Activated CD4-positive, alpha-beta T cell treated with anti-CD3 and anti-CD28 coated beads, Interleukin-2, Interleukin-4, amounts not matched to agents 100 ng/mL and 50 ng/mL, durations not matched to agents 16 hours and 8 hours (primary cell): ENCODE data around the gene NME9.
A peak's percentile ranks its signal among the peaks of the same experiment; 100 is the strongest.
"Not testable (repeated sequence)": the region's sequence is repeated elsewhere in the genome, so short reads cannot be mapped to it uniquely, and the experiment has no call there.

Experiments used
- DNase-seq: peaks from one replicate; pipeline ENCODE4 v3.0.0-alpha.2; 2020; ENCODE audit warnings: low spot score

NME9 gene, protein sequence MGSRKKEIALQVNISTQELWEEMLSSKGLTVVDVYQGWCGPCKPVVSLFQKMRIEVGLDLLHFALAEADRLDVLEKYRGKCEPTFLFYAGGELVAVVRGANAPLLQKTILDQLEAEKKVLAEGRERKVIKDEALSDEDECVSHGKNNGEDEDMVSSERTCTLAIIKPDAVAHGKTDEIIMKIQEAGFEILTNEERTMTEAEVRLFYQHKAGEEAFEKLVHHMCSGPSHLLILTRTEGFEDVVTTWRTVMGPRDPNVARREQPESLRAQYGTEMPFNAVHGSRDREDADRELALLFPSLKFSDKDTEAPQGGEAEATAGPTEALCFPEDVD

DNA sequence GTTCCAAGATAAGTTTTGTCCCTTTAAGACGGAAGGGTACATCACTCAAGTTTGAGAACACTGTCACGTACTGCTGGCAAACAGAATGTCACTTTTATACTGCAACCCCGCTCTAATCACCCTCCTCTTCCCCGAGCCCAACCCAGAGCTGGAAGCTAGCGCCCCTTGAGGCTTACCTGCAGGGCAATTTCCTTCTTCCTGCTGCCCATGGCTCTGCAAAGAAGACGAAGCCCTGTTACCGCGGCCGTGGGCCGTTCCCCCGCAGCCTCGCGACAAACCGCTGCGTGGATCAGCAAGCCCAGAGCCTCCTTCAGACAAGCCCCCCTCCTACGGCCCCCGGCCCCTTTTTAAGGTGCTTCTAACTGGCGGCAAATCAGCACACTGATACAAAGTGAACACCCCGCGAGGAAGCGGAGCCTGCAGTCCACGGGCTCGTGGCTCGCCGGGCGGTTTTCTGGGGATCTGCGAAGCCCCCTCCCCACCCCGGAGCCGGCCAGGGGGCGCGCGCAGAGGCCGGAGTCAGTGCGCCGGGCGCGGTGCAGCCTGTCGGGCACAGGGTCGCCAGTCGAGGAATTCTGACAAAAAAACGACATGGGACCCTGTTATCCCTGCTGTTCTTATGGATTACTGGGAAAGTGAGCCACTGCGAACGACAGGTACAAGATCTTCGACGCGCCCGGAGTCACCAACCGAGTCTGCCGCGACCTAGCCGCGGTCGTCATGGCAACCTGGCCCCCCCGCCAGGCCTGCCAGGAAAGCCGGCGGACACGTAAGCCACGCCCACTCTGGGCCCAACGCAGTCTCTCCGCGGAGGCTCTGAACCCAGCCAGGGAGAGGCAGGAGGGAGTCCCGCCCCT is at the start of gene NME9:
Gene NME9, minus strand, starts transcription at position 725 of the 857 bp plus-strand sequence. Its CDS starts 516 bp downstream, at position 209.
- peak; percentile 87 for DNase-seq

DNA sequence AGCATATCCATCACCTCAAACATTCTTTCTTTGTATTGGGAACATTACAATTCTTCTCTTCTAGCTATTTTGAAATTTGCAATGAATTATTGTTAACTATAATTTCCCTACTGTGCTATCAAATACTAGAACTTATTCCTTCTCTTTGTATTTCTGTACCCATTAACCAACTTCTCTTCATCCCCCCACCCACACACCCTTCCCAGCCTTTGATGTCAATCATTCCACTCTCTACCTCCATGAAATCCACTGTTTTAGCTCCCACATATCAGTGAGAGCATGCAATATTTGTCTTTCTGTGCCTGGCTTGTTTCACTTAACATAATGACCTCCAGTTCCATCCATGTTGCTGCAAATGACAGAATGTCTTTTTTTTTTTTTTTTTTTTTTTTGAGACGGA is 49.3 kb upstream of the NME9 start:
- DNase-seq = no peak

DNA sequence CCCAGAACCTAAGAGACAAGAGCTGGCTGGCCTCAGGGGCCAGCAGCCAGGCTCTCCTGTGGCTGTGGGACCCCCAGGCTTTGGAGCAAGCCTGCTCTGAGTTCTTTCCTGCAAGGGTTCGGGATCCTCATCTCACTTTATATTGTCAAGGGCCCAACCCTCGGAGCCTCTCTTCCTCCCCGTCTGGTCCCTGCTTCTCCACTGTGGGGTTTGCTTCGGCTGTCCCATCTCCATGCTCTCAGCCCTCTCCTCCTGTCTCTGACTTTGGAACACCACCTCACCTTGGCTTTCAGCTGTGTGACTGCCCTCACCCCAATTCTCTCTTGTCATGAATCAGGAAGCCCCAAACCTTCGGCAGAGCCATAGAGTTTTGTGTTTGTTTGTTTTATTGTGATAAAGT is 48.7 kb upstream of the NME9 start:
- DNase-seq = no peak

DNA sequence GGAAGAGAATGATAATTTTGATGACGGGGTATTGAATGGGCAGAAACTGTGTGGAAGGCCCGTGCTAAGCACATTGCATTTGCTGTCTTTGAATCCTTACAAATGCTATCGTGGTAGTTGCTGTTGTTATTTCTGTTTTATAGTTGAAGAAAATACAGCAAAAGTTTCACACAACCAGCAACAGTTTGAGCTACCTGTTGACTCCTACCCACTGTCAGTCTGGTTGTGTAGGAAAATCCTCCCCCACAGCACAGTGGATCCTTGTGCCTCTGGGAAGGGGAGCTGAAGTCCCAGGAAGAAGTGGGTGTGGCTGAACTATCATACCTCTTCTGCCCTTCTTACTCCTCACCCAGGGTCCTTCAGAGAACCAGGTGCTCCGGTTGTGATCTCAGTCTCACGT is 48.2 kb upstream of the NME9 start:
- DNase-seq = no peak

DNA sequence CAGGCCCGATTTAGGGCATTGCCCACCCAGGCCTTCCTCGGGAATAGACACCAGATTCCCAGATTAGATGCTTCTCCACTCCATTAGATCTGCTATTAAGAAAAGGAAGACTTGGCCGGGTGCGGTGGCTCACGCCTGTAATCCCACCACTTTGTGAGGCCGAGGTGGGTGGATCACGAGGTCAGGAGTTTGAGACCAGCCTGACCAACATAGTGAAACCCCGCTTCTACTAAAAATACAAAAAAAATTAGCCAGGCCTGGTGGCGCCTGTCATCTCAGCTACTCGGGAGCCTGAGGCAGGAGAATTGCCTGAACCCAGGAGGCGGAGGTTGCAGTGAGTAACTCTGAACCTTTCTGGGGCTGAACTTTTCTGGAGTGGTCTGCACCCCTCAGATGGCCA is 47.6 kb upstream of the NME9 start:
- DNase-seq = not testable (repeated sequence)

DNA sequence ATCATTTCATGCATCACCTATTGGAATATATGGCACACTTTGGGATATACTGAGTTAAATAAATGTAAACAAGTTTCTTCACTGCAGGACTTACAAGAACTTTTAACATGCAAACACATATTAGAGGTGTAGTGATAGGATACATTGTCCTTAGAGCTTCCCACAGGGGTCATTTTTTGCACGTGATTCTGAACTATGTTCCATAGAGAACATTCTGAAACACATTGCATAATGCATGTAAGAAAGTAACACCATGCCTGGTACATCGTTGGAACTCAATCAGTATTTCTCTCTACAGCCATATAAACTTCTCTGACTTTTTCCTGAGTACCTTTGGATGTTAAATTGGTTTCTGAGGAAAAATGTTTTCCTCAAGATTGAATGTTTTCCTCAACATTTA is 47.0 kb upstream of the NME9 start:
- DNase-seq = no peak

DNA sequence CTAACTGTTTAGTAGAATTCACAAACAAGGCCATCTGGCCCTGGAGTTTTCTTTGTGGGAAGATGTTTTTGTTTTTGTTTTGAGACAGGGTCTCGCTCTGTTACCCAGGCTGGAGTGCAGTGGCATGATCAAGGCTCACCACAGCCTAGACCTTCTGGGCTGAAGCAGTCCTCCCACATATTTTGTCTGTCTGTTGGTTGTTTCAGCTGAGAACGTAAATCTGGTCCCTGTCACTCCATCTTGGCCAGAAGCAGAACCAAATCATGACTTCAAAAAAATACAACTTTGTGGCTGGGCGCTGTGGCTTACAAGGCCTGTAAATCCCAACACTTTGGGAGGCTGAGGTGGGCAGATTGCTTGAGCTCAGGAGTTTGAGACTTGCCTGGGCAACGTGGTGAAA is 45.8 kb upstream of the NME9 start:
- DNase-seq = no peak

DNA sequence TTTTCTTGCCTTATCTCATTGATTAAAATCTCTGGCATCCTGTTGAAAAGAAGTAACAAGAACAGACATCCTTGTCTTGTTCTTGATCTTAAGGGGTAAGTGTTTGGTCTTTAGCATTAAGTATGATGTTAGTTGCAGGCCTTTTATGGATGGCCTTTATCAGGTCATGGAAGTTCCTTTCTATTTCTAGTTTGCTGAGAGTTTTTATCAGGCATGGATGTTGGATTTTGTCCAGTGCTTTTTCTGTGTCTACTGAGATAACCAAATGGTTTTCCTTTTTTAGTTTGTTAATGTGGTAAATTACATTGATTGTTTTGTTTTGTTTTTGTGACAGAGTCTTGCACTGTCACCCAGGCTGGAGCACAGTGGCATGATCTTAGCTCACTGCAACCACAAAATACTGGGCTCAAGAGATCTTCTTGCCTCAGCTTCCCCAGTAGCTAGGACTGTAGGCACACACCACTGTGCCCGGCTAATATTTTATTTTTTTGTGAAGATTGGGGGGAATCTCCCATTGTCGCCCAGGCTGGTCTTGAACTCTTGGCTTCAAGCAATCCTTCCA is 45.0 kb upstream of the NME9 start:
- no peak for DNase-seq

DNA sequence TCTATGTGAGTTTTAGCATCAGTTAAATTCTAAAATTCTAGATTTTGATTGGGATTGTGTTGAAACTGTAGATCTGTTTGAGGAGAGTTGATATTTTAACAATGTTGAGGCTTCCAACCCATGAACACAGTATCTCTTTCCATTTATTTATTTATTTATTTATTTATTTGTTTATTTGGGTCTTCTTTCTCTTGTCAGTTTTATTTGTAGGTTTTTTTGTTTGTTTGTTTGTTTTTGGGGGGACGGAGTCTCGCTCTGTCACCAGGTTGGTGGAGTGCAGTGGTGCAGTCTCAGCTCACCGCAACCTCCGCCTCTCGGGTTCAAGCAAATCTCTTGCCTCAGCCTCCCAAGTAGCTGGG is 44.1 kb upstream of the NME9 start:
- no peak for DNase-seq

DNA sequence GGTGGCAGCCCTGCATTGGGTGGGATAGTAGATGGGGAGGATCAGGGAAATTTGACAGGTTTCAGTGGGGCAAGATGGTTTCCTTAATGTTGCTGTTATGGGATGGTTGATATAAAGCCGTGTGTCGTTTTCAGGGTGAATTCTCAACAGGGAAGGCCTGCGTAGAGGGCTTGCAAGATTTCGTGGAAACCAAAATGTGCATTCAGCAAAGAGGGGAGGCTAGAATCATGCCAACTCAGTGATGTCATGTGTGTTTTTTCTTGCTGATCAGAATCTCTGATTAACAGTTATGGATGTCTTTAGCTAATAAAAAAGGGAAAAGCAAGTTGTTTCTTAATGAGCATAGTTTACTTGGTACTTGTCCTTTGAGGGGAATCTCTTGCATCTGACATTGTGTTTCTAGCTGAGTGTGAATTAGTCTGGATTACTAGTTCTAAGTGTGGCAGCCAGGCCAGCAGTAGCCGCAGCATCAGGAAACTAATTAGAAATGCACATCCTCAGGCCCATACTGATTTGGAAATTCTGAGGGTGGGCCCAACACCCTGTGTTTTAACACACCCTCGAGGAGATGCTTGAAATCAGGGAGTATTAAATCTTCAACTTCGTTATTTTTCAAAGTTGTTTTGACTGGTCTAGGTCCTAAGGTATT is 43.6 kb upstream of the NME9 start:
- no peak for DNase-seq

DNA sequence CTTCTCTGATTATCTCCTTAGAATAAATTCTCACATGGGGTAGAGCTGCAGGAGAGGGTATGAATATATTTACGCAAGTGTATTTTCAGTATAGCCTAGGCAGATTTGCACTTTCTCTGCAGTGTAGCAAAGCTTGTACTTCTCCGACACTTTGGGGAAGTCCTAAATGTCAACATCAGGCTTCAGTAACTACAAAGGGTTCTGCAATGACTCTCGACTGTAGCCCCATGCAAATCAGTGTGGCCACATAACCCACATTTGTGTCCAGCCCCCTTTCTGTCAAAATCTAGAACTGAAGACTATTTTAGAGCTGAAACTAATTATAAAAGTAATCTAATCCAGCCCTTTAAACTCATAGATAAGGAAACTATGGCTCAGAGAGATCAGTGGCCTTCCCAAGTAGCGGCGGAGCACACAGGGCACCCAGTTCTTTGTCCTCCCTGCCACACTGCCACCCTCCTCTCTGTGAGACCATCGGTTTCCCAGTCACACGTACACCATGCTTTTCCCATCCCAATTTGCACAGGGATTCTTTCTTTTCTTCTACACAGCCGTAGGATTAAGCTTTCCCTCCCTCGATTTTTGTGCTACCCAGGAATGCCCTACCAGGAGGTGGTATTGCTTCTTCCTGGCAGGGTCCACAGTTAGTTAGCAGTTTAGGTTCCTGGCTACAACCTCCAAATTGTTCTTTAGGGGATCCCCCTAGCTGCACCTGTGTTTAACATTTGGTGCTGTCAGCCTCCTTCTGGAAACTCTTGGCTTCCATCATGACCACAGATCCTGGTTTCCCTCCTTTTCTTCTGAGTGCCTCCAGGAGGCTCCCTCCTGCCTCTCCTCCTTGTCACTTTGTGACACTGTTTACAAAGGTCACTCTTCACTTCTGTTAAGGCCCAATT is 41.7 kb upstream of the NME9 start:
- peak; percentile 31 for DNase-seq

DNA sequence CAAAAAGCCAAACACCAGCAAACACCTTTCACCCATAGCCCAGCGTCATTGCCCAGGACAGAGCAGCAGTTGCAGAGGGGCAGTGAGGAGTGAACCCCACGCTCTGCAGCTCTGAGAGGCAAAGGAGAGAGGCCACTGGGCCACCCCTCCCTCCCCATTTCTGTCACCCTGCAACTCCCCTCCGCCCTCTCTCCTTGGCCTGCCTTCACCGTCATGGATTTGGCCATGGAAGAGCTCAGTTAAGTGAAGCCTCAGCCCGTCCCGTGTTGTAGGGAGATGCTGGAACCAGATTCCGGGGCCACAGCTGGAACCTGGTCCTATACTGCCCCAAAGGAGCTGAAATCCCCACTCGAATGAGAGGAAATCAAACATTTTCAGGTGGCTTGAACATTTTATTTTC is 40.7 kb upstream of the NME9 start:
- DNase-seq = no peak

DNA sequence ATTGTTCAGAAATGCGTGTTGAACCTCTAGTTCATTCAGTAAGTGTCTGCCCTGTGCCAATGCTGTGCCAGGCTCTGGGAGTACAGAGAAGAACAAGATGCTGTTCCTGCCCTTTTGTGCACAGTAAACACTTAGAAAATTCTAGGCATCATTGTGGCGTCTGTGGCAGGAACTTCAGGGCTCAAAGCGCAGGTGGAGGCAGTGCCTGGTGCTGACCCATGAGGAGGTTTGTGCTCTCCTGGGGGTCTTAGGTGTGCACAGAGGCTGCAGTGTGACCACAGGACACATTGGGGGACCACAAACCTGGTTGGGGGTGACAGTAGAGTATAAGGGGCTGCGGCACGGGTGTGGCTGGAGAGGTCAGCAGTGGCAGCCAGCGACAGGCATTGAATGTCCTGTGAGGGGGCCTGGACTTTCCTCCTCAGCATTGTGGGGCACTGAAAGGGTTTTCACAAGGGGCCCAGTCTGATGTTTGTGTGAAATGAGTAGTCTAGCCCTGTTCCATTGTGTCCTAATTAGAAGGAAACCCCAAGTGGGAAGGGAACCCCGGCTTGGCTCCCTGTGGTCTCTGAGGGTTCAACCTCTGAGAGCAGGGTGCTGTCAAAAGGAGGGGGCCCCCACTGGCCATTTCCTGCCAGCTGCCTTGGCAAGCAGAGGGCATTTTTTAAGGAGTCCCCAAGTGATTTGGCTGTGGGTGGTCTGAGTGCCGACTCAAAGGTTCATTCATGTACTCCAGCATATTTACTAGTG is 39.7 kb upstream of the NME9 start:
- DNase-seq = no peak

DNA sequence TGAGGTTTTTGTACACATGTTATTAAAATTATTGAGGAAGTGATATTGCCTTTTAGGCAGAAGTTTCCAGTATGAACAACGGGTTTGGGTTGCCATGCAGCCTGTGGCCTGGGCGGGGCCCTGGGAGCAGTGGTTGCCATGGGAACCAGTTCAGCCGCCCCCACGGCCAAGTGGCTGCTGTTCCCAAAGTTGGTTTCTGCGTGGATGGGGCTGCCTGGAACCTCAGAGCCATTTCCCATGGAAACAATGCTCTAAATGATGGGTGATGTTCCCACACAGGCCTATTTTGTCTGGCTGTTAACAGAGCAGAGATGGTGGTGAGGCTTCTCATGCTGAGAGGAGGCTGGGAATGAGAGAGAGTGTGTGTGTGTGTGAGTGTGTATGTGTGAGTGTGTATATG is 38.3 kb upstream of the NME9 start:
- no peak for DNase-seq

DNA sequence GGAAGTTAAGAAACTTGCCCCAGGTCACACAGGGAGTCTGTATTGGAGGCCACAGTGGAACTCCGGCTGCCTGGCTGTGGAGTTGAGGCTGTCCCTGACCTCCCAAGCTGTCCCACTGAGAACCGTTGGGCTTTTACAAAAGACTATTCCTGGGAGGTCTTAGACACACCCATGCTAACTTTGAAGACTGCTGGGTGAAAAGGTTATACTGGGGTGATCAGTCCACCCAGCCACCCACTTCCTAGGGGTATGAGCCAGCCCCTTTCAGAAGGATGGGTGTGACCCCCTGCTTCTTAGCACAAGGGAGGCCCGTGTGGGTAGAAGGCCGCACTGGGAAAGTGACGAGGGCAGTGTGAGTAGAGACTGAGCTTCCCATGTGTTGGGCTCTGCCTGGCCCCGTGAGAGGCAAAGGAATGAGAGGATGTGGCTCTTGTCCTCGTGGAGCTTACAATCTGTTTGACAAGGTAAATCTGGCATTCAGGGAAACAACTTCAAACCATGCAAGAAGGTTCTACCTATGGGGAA is 37.7 kb upstream of the NME9 start:
- DNase-seq = no peak

DNA sequence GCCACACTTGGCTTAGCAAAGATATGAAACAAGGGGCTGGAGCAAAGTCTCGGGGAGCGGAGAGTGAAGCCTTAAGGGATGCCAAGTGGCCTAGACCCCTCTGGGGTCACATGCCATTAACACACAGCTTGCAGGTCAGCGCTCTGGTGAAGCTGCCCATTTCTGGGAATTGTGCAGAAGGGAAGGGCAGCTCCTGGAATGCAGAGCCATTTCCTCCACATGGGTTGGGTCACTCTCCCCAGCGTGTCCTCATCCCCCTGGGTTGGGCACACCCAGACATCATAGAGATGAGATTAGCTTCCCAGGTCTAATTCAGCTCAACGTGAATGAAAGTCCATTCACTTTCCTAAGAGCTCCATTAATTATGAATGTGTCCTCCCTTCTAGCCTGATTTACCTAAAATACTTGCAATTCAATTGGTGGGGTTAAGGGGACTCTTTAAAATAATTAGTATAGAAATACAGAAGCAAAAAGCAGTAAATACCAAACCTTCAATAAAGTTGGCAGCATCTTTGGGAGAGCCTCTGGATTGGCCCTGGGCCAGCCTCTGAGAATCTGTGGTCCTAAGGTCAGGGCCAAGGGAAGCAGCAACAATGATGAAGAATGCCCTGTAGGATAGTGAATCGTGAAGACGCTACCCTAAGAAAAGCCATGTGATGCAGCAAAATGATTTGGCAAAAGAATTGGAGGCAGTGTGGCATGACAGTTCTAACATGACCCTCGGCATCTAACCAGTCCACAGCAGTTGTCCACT is 36.5 kb upstream of the NME9 start:
- DNase-seq = no peak

DNA sequence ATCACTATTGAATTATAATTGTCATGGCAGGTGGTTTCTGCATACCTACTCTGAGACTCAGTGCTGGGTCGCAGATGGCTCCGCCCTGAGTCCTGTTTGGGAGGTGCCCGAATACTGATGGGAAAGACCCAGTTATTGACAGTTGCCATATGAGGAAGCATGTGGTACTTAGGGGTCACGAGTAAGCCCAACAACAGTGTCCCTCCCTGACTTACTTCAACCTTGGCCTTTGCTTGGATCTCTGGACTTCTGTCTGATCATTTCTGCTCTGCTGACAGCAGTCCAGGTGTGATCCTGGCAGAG is 35.6 kb upstream of the NME9 start:
- DNase-seq = no peak

DNA sequence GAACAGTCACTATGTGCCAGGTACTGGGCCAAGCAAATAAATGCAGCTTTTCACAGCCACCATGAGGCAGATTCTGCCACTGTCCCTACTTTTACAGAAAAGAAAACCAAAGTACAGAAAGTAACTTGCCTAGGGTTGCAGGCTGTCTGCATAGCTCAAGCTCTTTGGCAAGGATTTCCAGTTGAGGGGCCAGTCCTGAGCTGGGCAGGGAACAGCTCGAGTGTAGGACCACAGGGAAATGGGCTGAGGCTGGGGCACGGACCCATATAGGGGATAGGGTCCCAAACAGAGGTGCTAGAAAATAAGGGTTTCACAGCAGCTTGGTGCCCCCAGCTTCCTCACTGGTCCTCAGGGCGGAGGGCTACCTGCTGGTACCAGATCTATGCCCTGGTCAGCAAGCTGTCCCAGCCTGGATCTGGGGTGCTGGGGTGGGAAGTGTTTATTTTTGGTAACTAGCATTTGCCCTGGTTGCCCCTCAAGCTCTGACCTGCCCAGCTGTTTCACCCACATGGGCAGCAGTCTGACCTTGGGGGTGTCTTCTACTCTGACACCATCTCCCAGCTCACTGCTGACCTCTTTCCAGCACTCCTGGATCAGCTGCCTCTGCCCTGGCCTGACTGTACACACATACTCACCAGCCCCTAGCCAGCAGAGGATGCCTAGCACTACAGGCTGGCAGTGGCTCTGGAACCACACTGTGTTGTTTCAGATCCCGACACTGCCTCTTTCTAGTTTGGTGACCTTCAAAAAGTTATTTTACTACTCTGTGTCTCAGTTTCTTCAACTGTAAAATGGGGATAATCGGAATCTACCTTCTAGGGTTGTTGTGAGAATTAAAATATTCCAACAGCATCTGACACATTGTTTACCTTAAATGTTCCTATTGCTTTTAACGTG is 35.0 kb upstream of the NME9 start:
- no peak for DNase-seq

DNA sequence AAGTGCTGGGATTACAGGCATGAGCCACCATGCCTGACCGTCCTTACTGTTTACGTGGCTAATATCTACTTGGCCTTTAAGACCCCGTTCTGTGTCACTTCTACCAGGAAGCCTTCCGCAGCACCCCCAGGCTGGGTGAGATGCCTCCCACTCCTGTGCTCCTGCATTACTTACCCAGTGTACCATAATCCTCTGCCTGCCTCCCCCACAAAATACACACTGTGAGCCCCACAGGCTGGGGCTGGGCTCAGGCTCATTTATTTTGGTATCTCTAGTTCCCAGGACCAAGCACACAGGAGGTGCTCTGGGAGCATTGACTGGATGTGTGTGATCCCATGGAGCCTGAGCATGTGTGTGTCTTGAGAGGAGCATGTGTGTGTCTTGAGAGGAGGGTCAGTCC is 33.7 kb upstream of the NME9 start:
- DNase-seq = no peak
